GM18907 (cell line): ENCODE data around the gene OAF.
A peak's percentile ranks its signal among the peaks of the same experiment; 100 is the strongest.

Experiments
- ATAC-seq: cut with Tn5 transposase; IDR thresholded peaks from one replicate; pipeline ENCODE4 v1.9.1; 2021; ENCODE audit warnings: mild to moderate bottlenecking, moderate library complexity; ENCODE audit not compliant: unreplicated experiment

OAF gene

GRCh38 chr11:120182790-120183491 lies 27.9 kb upstream of the OAF start:
- no peak for ATAC-seq

- no peak for ATAC-seq
Observed at GRCh38 chr11:120183701-120184141, 27.1 kb upstream of the OAF start.

GRCh38 chr11:120184371-120184945 lies 26.4 kb upstream of the OAF start:
- no peak for ATAC-seq

DNA sequence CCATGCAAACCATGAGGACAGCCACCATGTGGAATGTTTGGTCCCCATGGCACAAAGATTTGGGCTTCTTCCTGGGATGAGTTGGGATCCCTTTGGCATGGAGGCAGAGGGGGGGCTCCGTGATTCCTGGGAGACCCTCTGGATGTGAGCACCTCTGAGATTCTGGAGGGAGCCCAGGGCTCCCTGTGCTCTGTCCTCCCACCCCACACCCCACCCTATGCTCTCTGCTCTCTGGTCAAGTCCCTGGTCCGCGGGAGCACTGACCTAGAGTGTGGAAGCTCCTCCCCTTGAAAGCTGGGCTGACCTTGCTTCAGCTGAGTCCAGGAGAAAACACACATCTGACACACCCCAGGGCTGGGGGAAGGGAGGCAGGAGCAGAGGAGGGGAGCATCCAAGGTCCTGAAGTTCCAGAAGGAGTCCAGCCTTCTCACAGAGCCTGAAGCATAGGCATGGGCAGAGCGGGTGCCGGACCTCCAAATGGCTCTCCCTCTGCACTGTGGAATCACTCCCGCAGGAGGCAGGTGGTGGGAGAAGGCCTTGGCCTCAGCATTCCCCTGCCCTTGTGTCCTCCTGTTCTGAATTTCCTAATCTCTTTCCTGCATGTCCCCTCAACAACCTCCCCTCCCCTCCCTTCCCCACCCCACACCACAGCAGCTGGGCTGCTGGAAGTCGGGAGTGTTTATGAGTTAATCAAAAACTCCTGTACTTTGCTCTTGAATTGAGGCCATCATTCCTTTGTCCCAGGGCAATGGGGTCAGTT lies 25.7 kb upstream of the OAF start:
- ATAC-seq = no peak

DNA sequence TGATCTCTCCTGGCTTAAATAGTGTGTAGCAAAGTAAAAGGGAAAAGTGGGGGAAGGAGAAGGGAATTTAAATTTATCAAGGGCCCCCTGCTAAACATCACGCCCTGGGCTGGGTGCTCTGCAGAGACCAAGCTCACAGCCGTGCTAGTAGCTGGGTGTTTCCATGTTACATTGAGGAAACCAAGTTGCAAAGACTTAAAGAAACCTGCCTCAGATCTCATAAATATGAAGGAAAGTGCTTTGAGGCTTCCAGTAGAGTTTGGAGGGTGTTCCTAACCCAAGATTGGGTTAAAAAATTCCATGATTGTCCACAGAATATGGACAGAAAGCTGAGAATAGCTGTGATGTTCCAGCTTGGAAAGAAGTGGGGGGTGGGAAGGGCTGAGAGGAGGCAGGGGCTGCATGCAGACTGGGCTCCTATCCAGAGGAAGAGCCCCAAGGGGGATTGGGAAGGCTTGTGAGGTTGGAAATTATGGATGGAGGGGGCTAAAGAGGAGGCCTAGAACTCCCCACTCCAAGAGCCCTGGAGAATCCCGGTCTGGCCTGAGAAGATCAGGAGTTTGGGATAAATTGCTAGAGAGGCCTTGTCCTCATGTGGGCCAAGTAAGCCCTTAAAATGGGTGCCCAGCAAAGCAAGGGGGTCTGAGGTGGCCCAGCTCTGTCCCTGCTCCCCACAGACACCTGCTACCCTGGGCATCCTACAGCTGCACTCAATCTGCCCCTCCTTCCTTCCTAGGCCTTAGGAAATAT lies 25.0 kb upstream of the OAF start:
- ATAC-seq = no peak

GRCh38 chr11:120186456-120186773 lies 24.4 kb upstream of the OAF start:
- no peak for ATAC-seq

GRCh38 chr11:120186774-120187591 lies 23.8 kb upstream of the OAF start:
- peak; percentile 63 for ATAC-seq

DNA sequence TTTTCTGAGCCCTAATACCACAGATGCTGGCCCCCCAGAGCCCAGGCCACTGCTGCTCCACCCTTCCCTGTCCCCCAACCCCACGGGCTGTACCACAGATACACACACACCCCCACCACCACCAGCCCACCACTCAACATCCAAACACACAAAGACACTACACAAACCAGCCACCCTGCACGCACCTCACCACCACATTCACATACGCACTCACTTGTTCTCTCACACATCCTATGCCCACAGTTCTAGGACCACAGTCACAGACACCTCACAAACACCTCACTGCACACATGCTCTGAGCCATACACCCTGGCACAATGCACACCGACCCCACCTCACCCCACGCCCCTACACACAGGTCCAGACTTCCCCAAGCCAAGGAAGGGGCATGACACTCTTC lies 22.5 kb upstream of the OAF start:
- no peak for ATAC-seq

DNA sequence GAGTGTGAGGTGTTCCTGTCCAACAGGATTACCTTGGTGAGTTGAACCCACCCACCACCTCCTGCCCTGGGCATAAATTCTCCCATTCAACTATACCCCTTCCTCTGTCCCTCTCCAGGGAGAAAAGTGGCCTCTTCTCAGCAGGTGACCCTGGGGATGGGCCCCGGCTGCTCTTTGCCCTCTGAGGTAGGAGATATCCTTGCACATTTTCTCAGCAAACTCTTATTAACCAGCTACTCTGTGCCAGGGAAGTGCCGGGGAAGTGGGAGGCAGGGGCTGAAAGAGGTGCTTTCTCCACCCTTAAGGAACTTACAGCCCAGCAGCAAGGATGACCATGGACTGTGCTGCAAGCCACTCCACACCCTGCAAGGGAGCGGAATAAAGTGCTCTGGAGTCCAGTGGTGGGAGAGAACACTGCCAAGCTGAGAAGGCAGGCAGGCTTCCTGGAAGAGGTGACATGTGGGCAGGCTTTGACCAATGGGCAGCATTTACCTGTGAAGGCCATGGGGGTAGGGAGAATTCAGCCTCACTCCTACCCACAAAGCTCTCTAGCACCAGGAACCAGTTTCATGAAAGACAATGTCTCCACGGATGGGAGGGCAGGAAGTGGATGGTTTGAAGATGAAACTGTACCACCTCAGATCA lies 21.9 kb upstream of the OAF start:
- ATAC-seq = no peak

DNA sequence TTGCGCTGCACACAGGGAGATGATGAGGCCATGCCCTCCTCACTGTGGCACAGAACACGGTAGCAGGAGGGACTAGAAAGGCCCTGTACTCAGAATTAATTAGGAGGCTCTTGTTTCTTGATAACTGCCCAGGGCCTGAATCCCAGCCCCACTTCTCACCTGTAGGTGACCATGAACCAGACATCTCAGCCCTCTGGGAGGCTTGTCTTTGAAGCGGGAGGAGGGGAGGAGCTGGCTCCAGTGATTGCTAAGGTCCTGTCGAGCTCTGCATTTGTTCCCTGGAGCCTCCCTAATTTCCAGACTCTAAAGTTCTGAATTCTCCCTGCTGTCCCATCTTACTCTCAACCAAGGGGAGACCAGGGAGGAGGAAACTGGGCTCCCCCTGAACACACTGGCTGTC lies 19.8 kb upstream of the OAF start:
- ATAC-seq = no peak

DNA sequence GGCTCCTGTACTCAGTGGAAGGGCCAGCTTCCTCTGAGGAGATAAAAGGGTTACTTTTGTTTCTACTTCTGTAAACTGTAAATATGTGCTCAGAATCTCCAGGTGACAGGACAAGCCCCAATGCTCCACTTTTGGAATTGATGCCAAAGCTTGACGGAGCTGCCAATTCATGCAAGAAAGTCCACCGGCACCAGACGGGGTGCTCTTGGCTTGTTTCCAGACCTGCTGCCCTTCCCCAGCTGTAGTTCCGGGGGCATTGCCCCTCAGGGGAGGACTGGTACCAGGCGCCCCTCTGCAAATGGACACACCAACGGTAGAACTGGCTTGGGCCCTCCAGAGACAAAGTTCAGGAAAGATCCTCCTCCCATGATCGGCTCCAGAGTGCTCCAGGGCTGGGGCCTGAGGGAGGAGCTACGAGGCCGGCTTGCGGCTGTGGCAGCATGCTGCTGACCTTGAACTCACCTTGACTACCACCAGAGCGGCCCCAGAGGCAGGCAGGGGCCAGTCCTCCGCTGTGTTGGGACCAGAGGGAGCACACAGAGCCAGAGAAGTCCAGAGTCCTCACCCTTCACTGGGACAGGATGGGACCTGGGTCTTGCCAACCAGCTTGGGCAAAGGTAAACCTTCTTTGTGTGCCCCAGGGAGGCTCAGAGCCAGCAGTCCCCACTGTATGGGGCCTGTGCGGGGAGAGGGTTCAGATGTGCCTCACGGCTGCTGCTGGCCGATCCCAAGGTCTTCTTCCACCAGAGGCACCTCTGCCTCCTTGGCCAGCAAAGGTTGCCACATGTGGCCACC lies 17.8 kb upstream of the OAF start:
- no peak for ATAC-seq

DNA sequence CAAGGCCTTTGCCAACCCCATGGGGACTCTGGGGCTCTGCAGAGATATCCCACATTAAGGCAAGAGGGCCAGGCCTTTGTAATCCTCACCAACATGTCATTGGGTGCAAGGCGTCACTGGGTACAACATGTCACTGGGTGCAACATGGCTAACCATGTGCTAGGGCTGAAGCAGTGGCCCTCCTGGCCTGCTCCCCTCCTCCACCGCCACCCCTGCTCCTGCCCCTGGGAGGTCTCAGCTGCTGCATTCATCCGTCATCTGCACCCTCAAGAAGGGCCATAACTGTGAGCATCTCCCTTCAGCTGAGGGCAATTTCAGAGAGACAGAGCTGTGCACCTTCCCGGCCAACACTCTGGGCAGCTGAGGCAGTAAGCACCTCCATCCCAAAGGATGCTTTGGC lies 16.7 kb upstream of the OAF start:
- ATAC-seq = no peak

DNA sequence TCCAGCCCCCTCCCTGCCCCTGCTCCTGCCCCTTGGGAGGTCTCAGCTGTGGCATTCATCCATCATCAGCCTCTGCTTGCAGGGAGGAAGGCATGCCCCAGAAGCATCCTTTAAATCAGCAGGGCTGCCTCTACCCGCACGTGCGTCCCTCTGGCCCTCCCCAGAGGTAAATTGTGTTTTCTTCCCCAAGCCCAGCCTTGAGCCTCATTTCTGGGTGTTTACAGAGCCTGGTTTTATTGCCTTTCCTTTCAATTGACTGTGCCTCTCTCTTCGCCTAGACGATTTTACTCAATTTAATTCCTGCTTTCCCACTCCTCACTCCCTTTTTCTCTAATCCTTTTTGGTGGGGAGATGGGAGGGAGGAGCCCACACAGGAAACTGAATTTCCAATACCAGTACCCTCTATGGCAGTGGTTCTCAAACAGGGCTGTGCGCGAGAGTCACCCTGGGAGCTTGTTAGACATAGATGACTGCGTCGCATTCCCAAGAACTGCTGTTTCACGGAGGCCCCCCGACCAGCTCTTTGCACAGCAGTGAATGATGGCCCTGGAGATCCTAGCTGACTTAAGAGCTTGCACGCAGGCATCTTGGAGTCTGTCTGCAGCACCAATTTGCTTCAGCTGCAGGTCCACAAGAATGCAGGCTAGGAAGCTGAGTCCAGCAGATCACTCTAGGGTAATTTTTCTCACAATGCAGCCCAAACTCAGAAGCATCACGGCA lies 15.1 kb upstream of the OAF start:
- ATAC-seq = no peak

DNA sequence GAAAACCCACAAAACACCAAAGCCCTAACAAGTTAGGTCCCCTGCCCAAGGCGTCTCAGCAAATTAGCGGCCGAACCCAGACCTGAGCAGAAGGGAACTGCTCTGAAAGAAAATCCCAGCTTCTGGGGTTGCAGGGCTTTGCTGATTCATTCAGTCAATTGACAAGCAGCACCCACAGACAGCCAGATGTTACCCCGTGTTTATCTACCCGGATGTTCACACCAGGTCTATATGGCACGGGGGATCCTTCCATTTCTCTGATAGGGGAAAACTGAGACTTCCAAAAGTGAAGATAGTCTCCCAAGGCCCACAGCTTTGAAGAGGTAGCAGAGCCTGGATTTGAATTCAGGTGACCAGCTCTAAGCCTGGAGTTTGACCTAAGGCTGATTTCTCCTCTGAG lies 14.0 kb upstream of the OAF start:
- ATAC-seq = no peak

GRCh38 chr11:120197251-120197891 lies 13.5 kb upstream of the OAF start:
- ATAC-seq = no peak

DNA sequence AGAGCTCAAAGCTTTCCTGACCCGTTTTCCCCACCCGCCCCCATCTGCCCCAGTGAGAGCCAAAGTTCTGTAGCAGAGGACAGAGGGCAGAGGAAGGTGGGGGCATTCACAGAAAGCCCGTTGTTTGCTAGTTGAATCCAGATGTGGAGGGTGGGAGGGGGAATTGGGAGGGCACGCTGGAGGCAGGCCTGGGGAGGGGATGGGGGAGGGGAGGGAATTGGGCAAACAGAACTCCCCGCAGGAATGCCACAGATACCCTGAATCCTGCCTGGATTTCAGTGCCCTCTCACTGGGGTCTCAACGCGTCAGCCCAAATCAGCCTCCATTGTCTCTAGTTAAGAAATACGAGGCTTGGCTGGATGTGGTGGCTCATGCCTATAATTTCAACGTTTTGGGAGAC lies 12.9 kb upstream of the OAF start:
- no peak for ATAC-seq

DNA sequence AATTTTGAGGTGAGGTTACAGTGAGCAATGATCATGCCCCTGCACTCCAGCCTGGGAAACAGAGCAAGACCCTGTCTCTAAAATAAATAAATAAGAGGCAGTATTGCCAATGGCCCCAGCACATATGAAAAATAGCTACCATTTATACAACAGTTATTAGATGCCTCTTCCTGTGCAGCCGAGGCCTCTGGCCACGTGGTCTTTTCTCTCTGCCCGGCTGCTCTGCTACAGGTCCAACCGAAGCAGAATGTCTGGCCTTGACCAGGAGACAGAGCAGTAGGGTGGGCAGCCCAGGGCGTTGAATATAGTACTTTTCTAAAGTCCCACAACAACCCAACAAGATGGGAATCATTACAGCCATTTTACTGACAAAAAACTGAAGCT lies 12.4 kb upstream of the OAF start:
- no peak for ATAC-seq

- ATAC-seq = no peak
Observed at GRCh38 chr11:120198787-120199469, 11.9 kb upstream of the OAF start.
